Fibroblast of skin of left biceps (primary cell): ENCODE results near the gene PIGB.
"Not testable (repeated sequence)": the region's sequence is repeated elsewhere in the genome, so short reads cannot be mapped to it uniquely, and the experiment has no call there.

Source experiments
- DNase-seq, 2 experiments: peaks; one replicate each; pipeline ENCODE4 v3.0.0-alpha.2; 2013; ENCODE audit warnings: low read depth in 2 of 2

Gene PIGB

GRCh38 chr15:55297315-55297714, 21.7 kb upstream of the PIGB start:
- no peak for DNase-seq

GRCh38 chr15:55302801-55303200, 16.2 kb upstream of the PIGB start:
- DNase-seq: not testable (repeated sequence)

- no peak for DNase-seq
These were observed 665 bp downstream of the PIGB start for GRCh38 chr15:55319537-55320237.

GRCh38 chr15:55320238-55320550, 1.2 kb downstream of the PIGB start:
- no peak for DNase-seq

GRCh38 chr15:55320963-55321362, 1.9 kb downstream of the PIGB start:
- DNase-seq: no peak

GRCh38 chr15:55322467-55322866, 3.4 kb downstream of the PIGB start:
- DNase-seq: no peak

GRCh38 chr15:55327387-55327786, 8.4 kb downstream of the PIGB start:
- DNase-seq: no peak

GRCh38 chr15:55334371-55334770, 15.3 kb downstream of the PIGB start:
- DNase-seq: no peak

- no peak for DNase-seq
These were observed 16.0 kb downstream of the PIGB start for GRCh38 chr15:55334997-55335396.

- DNase-seq: no peak
These were observed 18.1 kb downstream of the PIGB start for GRCh38 chr15:55337160-55337559.

- DNase-seq: no peak
These were observed 24.1 kb downstream of the PIGB start for GRCh38 chr15:55343168-55343567.

GRCh38 chr15:55344206-55344605, 25.2 kb downstream of the PIGB start:
- DNase-seq: no peak

GRCh38 chr15:55348281-55348778, 29.3 kb downstream of the PIGB start:
- DNase-seq: no peak

GRCh38 chr15:55349282-55349681, 30.3 kb downstream of the PIGB start:
- DNase-seq: no peak

GRCh38 chr15:55353025-55353424, 34.0 kb downstream of the PIGB start:
- no peak for DNase-seq

GRCh38 chr15:55356985-55357585, 38.1 kb downstream of the PIGB start:
- DNase-seq: no peak

- peak; percentile 24 for DNase-seq
These were observed 38.8 kb downstream of the PIGB start for GRCh38 chr15:55357774-55358173.

GRCh38 chr15:55358471-55358870, 39.4 kb downstream of the PIGB start:
- DNase-seq: no peak

- no peak for DNase-seq
These were observed 41.2 kb downstream of the PIGB start for GRCh38 chr15:55360256-55360655.

GRCh38 chr15:55361048-55361447, 42.0 kb downstream of the PIGB start:
- no peak for DNase-seq

- no peak for DNase-seq
These were observed 43.6 kb downstream of the PIGB start for GRCh38 chr15:55362641-55363040.

- no peak for DNase-seq
These were observed 48.0 kb downstream of the PIGB start for GRCh38 chr15:55366981-55367380.

GRCh38 chr15:55372701-55373440, 53.8 kb downstream of the PIGB start:
- no peak for DNase-seq
